Measurements from ENCODE around the gene HACL1.

Gene HACL1

DNA sequence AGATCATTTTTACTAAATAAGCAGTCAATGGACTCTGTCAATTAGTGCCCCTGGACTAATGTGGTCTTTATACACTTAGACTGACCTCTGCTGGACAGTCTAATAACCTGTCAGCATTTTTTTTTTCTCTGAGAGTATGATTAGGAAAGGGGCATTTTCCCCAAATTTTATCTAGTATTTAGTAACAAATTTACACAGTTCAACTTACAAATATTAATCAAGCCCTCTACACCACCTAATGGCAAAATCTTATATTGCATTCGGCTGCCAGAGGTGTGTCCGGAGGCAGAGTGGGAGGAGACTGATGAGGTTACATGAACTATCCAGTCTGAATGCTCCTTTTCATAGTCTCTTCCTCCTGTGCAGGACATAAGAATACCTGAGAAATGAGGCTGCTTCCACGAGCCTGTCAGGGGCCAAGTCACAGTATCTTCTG is 43.8 kb downstream of the HACL1 start:
- TF ChIP-seq, protein P1, sequence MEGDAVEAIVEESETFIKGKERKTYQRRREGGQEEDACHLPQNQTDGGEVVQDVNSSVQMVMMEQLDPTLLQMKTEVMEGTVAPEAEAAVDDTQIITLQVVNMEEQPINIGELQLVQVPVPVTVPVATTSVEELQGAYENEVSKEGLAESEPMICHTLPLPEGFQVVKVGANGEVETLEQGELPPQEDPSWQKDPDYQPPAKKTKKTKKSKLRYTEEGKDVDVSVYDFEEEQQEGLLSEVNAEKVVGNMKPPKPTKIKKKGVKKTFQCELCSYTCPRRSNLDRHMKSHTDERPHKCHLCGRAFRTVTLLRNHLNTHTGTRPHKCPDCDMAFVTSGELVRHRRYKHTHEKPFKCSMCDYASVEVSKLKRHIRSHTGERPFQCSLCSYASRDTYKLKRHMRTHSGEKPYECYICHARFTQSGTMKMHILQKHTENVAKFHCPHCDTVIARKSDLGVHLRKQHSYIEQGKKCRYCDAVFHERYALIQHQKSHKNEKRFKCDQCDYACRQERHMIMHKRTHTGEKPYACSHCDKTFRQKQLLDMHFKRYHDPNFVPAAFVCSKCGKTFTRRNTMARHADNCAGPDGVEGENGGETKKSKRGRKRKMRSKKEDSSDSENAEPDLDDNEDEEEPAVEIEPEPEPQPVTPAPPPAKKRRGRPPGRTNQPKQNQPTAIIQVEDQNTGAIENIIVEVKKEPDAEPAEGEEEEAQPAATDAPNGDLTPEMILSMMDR (IDR thresholded peaks at IDR 0.05; ENCODE audit: insufficient read depth, low read depth, low read length, missing control alignments) = peak; percentile 70
- H3K4me3 ChIP-seq (ENCODE audit: low read length) = no peak overlapping the region
- DNase-seq (ENCODE audit: low read depth) = peak; percentile 87

DNA sequence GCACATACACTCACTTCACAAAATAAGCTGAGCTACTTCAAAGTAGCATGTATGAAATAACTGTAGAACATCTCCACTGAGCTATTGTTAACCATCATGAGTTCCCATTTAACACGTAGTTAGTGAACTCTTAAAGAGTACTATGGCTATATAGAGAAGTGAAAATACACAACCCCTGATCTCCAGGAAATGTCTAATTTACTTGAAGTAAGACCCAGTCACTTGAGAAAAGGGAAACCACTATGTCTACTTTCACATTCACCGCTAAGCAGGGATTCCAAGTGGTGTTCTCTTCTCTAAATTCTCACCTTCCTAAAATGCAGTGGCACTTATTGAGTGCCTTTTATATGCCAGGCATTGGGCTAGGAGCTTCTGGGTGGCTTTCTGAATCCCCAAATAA is 44.9 kb downstream of the HACL1 start:
- no peak for DNase-seq (ENCODE audit: low read depth)
- TF ChIP-seq, protein P1 (IDR thresholded peaks at IDR 0.05; ENCODE audit: insufficient read depth, low read depth, low read length, missing control alignments) = no peak
- no peak overlapping the region for H3K4me3 ChIP-seq (ENCODE audit: low read length)

DNA sequence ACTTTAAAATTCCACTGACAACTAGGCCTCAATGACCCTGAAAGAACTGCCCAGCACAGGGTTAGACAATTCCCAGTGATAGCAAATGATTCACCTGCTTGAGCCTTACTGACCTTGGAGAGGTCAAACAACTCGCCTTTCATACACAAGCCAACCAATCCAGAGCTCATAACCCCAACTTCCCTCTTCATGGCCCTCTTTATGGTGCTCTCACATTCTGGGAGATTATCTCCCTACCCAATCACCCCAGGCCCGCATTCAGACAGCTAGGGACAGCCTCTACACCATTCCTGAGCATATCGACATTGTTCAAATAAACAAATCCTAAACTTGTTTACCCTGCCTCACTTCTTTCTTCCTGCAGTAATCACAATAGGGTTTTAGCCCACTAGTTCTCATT is 47.6 kb downstream of the HACL1 start:
- H3K4me3 ChIP-seq (ENCODE audit: low read length) = no peak overlapping the region
- no peak for DNase-seq (ENCODE audit: low read depth)
- TF ChIP-seq, protein P1 (IDR thresholded peaks at IDR 0.05; ENCODE audit: insufficient read depth, low read depth, low read length, missing control alignments) = no peak

DNA sequence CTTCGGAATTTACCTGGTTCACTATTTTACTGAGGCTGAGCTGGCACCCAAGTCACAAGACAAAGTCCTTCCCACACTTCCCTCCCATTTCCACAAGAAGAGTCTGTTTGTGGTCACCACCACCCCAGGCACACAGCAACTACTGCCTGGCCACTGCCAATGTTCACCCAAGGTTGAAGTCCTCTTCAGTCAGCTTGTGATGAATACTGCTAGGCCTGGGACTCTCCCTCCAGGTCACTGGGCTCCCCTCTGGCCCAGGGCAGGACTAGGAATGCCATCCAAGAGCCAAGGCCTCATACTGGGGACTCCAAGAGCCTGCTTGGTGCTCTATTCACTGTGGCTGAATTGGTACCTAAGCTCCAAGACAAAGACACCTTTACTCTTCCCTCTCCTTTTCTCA is 49.5 kb downstream of the HACL1 start:
- DNase-seq (ENCODE audit: low read depth) = no peak
- TF ChIP-seq, protein P1 (IDR thresholded peaks at IDR 0.05; ENCODE audit: insufficient read depth, low read depth, low read length, missing control alignments) = no peak
- no peak overlapping the region for H3K4me3 ChIP-seq (ENCODE audit: low read length)

DNA sequence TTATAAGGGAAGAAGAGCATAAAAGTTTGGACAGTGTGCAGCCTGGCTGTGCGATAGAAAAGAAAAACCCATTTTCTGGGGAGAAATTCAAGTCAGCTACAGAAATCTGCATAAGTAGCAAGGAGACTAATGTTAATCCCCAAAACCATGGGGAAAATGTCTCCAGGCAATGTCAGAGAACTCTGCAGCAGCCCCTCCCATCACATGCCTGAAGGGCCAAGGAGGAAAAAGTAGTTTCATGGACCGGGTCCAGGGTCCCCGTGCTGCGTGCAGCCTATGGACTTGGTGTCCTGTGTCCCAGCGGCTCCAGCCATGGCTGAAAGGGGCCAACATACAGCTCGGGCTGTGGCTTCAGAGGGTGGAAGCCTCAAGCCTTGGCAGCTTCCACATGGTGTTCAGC is 51.5 kb downstream of the HACL1 start:
- TF ChIP-seq, protein P1 (IDR thresholded peaks at IDR 0.05; ENCODE audit: insufficient read depth, low read depth, low read length, missing control alignments) = no peak
- H3K4me3 ChIP-seq (ENCODE audit: low read length) = no peak overlapping the region
- DNase-seq (ENCODE audit: low read depth) = no peak

DNA sequence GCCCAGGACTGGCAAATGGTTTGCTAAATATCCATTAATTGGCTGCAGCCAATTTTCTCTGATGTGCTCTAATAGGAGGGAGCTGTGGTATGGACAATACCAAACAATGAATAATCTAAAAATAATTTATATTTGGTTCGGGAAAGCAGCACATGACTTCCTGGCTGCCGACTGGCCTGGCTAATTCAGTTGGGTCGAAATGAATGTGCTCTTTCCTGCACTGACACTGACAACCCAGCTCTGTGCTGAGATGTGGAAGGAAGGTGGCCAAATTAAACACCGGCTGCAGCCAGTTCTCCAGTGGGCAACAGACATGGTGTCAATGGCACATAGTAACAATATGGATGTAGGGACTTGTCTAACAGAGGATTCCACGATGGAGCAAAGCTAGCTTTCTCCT is 58.8 kb downstream of the HACL1 start:
- no peak overlapping the region for H3K4me3 ChIP-seq (ENCODE audit: low read length)
- TF ChIP-seq, protein P1 (IDR thresholded peaks at IDR 0.05; ENCODE audit: insufficient read depth, low read depth, low read length, missing control alignments) = no peak
- no peak for DNase-seq (ENCODE audit: low read depth)

DNA sequence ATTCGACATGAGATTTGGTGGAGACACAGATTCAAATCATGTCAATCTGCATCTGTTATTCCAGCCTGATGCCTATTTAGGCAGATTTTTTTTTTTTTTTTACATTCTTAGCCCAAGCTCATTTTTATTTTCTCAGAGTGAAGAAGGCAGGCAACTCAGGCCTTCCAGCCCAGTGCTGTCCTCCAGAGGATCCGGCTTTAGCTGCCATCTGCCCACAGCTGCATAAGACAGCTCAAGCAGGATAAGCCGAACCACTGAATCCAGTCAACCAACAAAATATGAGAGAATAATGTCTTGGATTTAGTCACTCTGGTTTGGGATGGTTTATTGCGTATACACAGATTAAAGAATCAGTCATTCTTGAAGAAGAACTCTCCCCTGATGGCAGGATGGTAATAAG is 60.0 kb downstream of the HACL1 start:
- DNase-seq (ENCODE audit: low read depth) = no peak
- TF ChIP-seq, protein P1 (IDR thresholded peaks at IDR 0.05; ENCODE audit: insufficient read depth, low read depth, low read length, missing control alignments) = no peak
- H3K4me3 ChIP-seq (ENCODE audit: low read length) = no peak overlapping the region

Data from epithelial cell of esophagus (primary cell).